Activated naive CD8-positive, alpha-beta T cell treated with anti-CD3 and anti-CD28 coated beads for 36 hours (primary cell): ENCODE data around the gene ZFAND3. TPM values are rescaled to one million over a fixed set of nuclear protein-coding genes. Genes with fewer than 3 reads are reported as not detected.

Source experiments
- DNase-seq: peaks from one replicate; pipeline ENCODE4 v3.0.0; 2021
- H3K27ac Mint-ChIP-seq: one replicate; pipeline ENCODE4 v1.8.0; 2022; ENCODE audit warnings: mild to moderate bottlenecking, moderate library complexity, mixed read lengths
- H3K27me3 Mint-ChIP-seq: one replicate; pipeline ENCODE4 v1.8.0; 2022; ENCODE audit warnings: mild to moderate bottlenecking, mixed read lengths
- H3K36me3 Mint-ChIP-seq: one replicate; pipeline ENCODE4 v1.8.0; 2021; ENCODE audit warnings: mild to moderate bottlenecking, mixed read lengths
- H3K4me1 Mint-ChIP-seq: one replicate; pipeline ENCODE4 v1.8.0; 2021; ENCODE audit warnings: mixed read lengths
- H3K4me3 Mint-ChIP-seq: one replicate; pipeline ENCODE4 v1.8.0; 2022; ENCODE audit warnings: mild to moderate bottlenecking, moderate library complexity, mixed read lengths
- H3K9me3 Mint-ChIP-seq: one replicate; pipeline ENCODE4 v1.8.0; 2022; ENCODE audit warnings: mixed read lengths
- total RNA-seq, 2 experiments: library from RNA; stranded (reverse); gene quantifications; one replicate each; pipeline ENCODE4 v1.2.3, GENCODE V29; 2021

The ZFAND3 gene
- total RNA-seq, 2 experiments from 2014 or later, result 36.3 to 38.5 TPM

- Mint-ChIP-seq H3K36me3 (peaks cover 52% of the 10 kb centered on the region), H3K27ac (no peak overlapping the region), H3K4me3 (no peak overlapping the region), H3K27me3 (no peaks in the 10 kb centered on the region), H3K9me3 (peaks cover 4% of the 10 kb centered on the region), H3K4me1 (peaks cover 42% of the 10 kb centered on the region)
- no peak for DNase-seq
These were observed 18.8 kb downstream of the ZFAND3 start for GRCh38 chr6:37838219-37838921.

GRCh38 chr6:37840143-37840939 is 20.8 kb downstream of the ZFAND3 start:
- no peaks in the 10 kb centered on the region for H3K27me3 Mint-ChIP-seq
- H3K36me3 Mint-ChIP-seq, result peaks cover 46% of the 10 kb centered on the region
- H3K27ac Mint-ChIP-seq, result no peak overlapping the region
- H3K4me1 Mint-ChIP-seq, result peaks cover 51% of the 10 kb centered on the region
- no peak overlapping the region for H3K4me3 Mint-ChIP-seq
- no peaks in the 10 kb centered on the region for H3K9me3 Mint-ChIP-seq
- DNase-seq, result no peak

- Mint-ChIP-seq H3K27ac (no peak overlapping the region), H3K4me1 (peaks cover 50% of the 10 kb centered on the region), H3K27me3 (no peaks in the 10 kb centered on the region), H3K36me3 (peaks cover 46% of the 10 kb centered on the region), H3K4me3 (no peak overlapping the region), H3K9me3 (no peaks in the 10 kb centered on the region)
- DNase-seq, result no peak
These were observed 21.4 kb downstream of the ZFAND3 start for GRCh38 chr6:37840940-37841300.

- no peaks in the 10 kb centered on the region for H3K9me3 Mint-ChIP-seq
- no peak overlapping the region for H3K27ac Mint-ChIP-seq
- peaks cover 54% of the 10 kb centered on the region for H3K4me1 Mint-ChIP-seq
- DNase-seq, result no peak
- no peaks in the 10 kb centered on the region for H3K27me3 Mint-ChIP-seq
- H3K4me3 Mint-ChIP-seq, result no peak overlapping the region
- peaks cover 20% of the 10 kb centered on the region for H3K36me3 Mint-ChIP-seq
These were observed 25.7 kb downstream of the ZFAND3 start for GRCh38 chr6:37845026-37845911.

- no peak for DNase-seq
- Mint-ChIP-seq H3K27me3 (no peaks in the 10 kb centered on the region), H3K27ac (no peak overlapping the region), H3K4me3 (no peak overlapping the region), H3K9me3 (no peaks in the 10 kb centered on the region), H3K36me3 (peaks cover 18% of the 10 kb centered on the region), H3K4me1 (peaks cover 52% of the 10 kb centered on the region)
These were observed 26.4 kb downstream of the ZFAND3 start for GRCh38 chr6:37845930-37846329.

- no peak overlapping the region for H3K27ac Mint-ChIP-seq
- H3K4me3 Mint-ChIP-seq, result no peak overlapping the region
- no peaks in the 10 kb centered on the region for H3K9me3 Mint-ChIP-seq
- H3K4me1 Mint-ChIP-seq, result peaks cover 51% of the 10 kb centered on the region
- H3K36me3 Mint-ChIP-seq, result peaks cover 16% of the 10 kb centered on the region
- no peaks in the 10 kb centered on the region for H3K27me3 Mint-ChIP-seq
- DNase-seq, result no peak
These were observed 28.2 kb downstream of the ZFAND3 start for GRCh38 chr6:37847704-37848103.

GRCh38 chr6:37848371-37848770 is 28.8 kb downstream of the ZFAND3 start:
- DNase-seq, result no peak
- Mint-ChIP-seq H3K9me3 (no peaks in the 10 kb centered on the region), H3K27ac (no peak overlapping the region), H3K27me3 (no peaks in the 10 kb centered on the region), H3K36me3 (peaks cover 15% of the 10 kb centered on the region), H3K4me1 (peaks cover 53% of the 10 kb centered on the region), H3K4me3 (no peak overlapping the region)

GRCh38 chr6:37850260-37850659 is 30.7 kb downstream of the ZFAND3 start:
- Mint-ChIP-seq H3K36me3 (peaks cover 6% of the 10 kb centered on the region), H3K4me1 (peaks cover 46% of the 10 kb centered on the region), H3K4me3 (no peak overlapping the region), H3K27me3 (no peaks in the 10 kb centered on the region), H3K27ac (no peak overlapping the region), H3K9me3 (no peaks in the 10 kb centered on the region)
- DNase-seq, result no peak

GRCh38 chr6:37850728-37851285 is 31.3 kb downstream of the ZFAND3 start:
- H3K4me1 Mint-ChIP-seq, result peaks cover 48% of the 10 kb centered on the region
- H3K4me3 Mint-ChIP-seq, result no peak overlapping the region
- H3K36me3 Mint-ChIP-seq, result peaks cover 10% of the 10 kb centered on the region
- no peaks in the 10 kb centered on the region for H3K9me3 Mint-ChIP-seq
- no peaks in the 10 kb centered on the region for H3K27me3 Mint-ChIP-seq
- H3K27ac Mint-ChIP-seq, result no peak overlapping the region
- no peak for DNase-seq

- peaks cover 53% of the 10 kb centered on the region for H3K4me1 Mint-ChIP-seq
- H3K9me3 Mint-ChIP-seq, result no peaks in the 10 kb centered on the region
- H3K36me3 Mint-ChIP-seq, result peaks cover 16% of the 10 kb centered on the region
- no peak overlapping the region for H3K27ac Mint-ChIP-seq
- DNase-seq, result no peak
- H3K4me3 Mint-ChIP-seq, result no peak overlapping the region
- no peaks in the 10 kb centered on the region for H3K27me3 Mint-ChIP-seq
These were observed 32.5 kb downstream of the ZFAND3 start for GRCh38 chr6:37851997-37852524.

GRCh38 chr6:37856285-37856684 is 36.8 kb downstream of the ZFAND3 start:
- H3K27me3 Mint-ChIP-seq, result no peaks in the 10 kb centered on the region
- no peaks in the 10 kb centered on the region for H3K9me3 Mint-ChIP-seq
- no peak overlapping the region for H3K4me3 Mint-ChIP-seq
- peaks cover 60% of the 10 kb centered on the region for H3K4me1 Mint-ChIP-seq
- no peak overlapping the region for H3K27ac Mint-ChIP-seq
- peaks cover 13% of the 10 kb centered on the region for H3K36me3 Mint-ChIP-seq
- DNase-seq, result no peak

GRCh38 chr6:37858363-37858762 is 38.8 kb downstream of the ZFAND3 start:
- H3K36me3 Mint-ChIP-seq, result peaks cover 10% of the 10 kb centered on the region
- H3K27ac Mint-ChIP-seq, result peak overlapping the region; percentile 70
- DNase-seq, result no peak
- no peaks in the 10 kb centered on the region for H3K9me3 Mint-ChIP-seq
- H3K4me1 Mint-ChIP-seq, result peaks cover 61% of the 10 kb centered on the region
- no peak overlapping the region for H3K4me3 Mint-ChIP-seq
- no peaks in the 10 kb centered on the region for H3K27me3 Mint-ChIP-seq

- Mint-ChIP-seq H3K27me3 (no peaks in the 10 kb centered on the region), H3K36me3 (peaks cover 12% of the 10 kb centered on the region), H3K27ac (no peak overlapping the region), H3K4me1 (peaks cover 67% of the 10 kb centered on the region), H3K4me3 (no peak overlapping the region), H3K9me3 (no peaks in the 10 kb centered on the region)
- no peak for DNase-seq
These were observed 40.8 kb downstream of the ZFAND3 start for GRCh38 chr6:37860226-37860839.

GRCh38 chr6:37861452-37861851 is 41.9 kb downstream of the ZFAND3 start:
- Mint-ChIP-seq H3K9me3 (no peaks in the 10 kb centered on the region), H3K27me3 (no peaks in the 10 kb centered on the region), H3K4me3 (no peak overlapping the region), H3K27ac (peak overlapping the region; percentile 6), H3K4me1 (peaks cover 67% of the 10 kb centered on the region), H3K36me3 (peaks cover 9% of the 10 kb centered on the region)
- DNase-seq, result no peak
